GM19099 (cell line): ENCODE measurements around the gene GTPBP8.
A peak's percentile ranks its signal among the peaks of the same experiment; 100 is the strongest.

Experiments
- POLR2A ChIP-seq: IDR thresholded peaks from 3 replicates; pipeline ENCODE4 v1.6.1; 2011; ENCODE audit warnings: low read depth; ENCODE audit not compliant: insufficient read length; ENCODE audit errors: extremely low read depth

The GTPBP8 gene

GRCh38 chr3:112979244-112979832 lies 11.4 kb upstream of the GTPBP8 start:
- no peak for TF ChIP-seq POLR2A

GRCh38 chr3:112980080-112980479 lies 10.7 kb upstream of the GTPBP8 start:
- TF ChIP-seq POLR2A, result no peak

GRCh38 chr3:112982710-112983109 lies 8.1 kb upstream of the GTPBP8 start:
- no peak for TF ChIP-seq POLR2A

GRCh38 chr3:112984485-112984884 lies 6.3 kb upstream of the GTPBP8 start:
- no peak for TF ChIP-seq POLR2A

- TF ChIP-seq POLR2A, result no peak
Measured at GRCh38 chr3:112987710-112988334, 3.0 kb upstream of the GTPBP8 start.

- no peak for TF ChIP-seq POLR2A
Measured at GRCh38 chr3:112995800-112996199, 5.0 kb downstream of the GTPBP8 start.

- no peak for TF ChIP-seq POLR2A
Measured at GRCh38 chr3:113000691-113001090, 9.9 kb downstream of the GTPBP8 start.

GRCh38 chr3:113002037-113002436 lies 11.3 kb downstream of the GTPBP8 start:
- TF ChIP-seq POLR2A, result no peak

GRCh38 chr3:113002679-113003078 lies 11.9 kb downstream of the GTPBP8 start:
- TF ChIP-seq POLR2A, result no peak

- TF ChIP-seq POLR2A, result no peak
Measured at GRCh38 chr3:113005611-113006010, 14.8 kb downstream of the GTPBP8 start.

GRCh38 chr3:113006359-113007056 lies 15.7 kb downstream of the GTPBP8 start:
- no peak for TF ChIP-seq POLR2A

- TF ChIP-seq POLR2A, result no peak
Measured at GRCh38 chr3:113008117-113008516, 17.3 kb downstream of the GTPBP8 start.

- TF ChIP-seq POLR2A, result no peak
Measured at GRCh38 chr3:113013593-113013992, 22.8 kb downstream of the GTPBP8 start.

GRCh38 chr3:113018536-113019181 lies 27.9 kb downstream of the GTPBP8 start:
- peak; percentile 25 for TF ChIP-seq POLR2A
